ACHN (cell line): Measurements from ENCODE around the gene DIRAS1.

Source experiments
- DNase-seq: peaks from one replicate; pipeline ENCODE4 v3.0.0-alpha.2; 2015
- in situ Hi-C: cut with HindIII; loops from 2 replicates; pipeline ENCODE4 v1.10.0; 2017; ENCODE audit warnings: low sequenced_read_pairs, low pct_ligation_motif_present, low pct_unique_long_range_greater_than_20kb

Gene DIRAS1, protein sequence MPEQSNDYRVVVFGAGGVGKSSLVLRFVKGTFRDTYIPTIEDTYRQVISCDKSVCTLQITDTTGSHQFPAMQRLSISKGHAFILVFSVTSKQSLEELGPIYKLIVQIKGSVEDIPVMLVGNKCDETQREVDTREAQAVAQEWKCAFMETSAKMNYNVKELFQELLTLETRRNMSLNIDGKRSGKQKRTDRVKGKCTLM

DNA sequence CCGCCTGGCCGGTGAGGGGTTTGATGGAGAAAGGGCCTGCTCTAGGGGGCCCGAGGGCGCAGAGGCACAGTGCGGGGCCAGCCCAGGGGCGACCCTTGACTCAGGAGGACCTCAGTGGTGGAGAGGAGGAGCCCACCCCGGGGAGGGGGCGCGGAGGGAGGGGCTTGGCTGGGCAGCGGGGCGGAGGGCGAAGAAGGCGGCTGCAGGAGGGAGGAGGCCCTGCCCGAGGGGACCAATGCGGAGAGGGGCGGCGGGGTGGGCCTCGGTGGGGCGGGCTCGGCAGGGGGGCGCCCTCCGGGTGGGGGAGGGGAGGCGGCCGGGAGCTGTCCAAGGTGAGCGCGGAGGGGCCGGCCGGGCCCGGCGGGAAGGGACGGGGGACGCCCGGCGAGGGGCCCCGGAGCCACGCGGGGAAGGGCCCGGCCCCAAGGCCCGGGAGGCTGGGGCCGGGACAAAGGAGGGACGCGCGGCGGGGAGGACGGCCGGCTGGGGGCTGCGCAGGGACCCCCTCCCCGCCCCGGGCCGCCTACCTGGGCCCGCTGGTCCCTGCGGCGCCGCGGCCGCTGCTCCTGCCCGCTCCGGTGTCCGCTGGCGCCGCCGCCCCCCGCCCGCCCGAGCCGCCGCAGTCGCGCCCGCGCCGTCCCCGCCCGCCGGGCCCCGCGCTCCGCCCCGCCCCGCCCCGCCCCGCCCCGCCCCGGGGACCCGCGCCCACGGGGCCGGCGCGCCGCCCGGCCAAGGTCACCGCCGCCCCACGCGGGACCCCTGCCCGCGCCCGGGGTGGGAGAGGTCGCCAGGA, at the start of gene DIRAS1:
Gene DIRAS1 (minus strand): TSS at position 596 of the 793 bp plus-strand sequence. CDS start 3,566 bp downstream, outside the sequence.
- in situ Hi-C loops, result no loop called here
- no peak for DNase-seq

DNA sequence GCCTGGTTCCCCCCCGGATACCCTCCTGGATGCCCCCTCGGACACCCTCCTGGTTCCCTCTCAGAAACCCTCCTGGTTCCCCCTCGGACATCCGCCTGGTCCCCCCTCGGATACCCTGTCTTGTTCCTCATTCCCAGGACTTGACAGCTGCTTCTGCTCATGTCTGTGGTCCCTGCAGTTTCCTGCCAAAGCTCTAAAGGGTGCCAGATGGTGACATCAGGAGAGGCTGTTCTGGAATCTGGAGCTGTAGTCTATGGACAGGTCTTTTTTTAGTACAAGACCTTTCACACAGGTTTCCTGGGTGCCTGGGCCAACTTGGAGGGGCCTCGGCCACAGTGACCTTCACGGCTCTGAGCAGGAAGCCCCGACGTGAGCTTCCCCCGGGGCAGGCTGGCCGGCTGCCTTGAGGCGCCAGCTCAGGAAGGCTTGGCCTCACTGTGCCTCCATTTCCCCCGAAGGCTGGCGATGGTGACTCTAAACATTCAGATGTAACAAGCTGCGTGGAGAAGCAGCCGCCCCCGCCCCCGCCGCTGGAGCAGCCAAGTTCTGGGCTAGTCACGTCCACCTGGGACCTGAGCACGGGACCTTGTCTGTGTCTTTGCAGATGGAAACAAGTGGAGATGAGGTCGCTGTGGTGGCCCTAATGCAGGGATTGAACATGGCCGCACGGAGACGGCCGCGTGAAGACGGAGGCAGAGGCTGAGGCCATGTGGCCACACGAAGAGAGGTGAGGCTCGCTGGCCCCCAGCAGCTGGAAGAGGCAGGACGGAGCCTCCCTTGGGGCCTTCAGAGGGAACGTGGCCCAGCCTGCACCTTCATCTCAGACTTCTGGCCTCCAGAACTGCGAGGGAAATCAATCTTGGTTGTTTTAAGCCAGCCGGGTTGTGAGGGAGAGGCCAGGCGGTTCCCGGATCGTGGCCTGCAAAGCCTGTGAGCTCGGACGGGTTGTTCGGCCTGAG, 49.2 kb upstream of the DIRAS1 start:
- no peak for DNase-seq
- in situ Hi-C loops, result no loop called here

DNA sequence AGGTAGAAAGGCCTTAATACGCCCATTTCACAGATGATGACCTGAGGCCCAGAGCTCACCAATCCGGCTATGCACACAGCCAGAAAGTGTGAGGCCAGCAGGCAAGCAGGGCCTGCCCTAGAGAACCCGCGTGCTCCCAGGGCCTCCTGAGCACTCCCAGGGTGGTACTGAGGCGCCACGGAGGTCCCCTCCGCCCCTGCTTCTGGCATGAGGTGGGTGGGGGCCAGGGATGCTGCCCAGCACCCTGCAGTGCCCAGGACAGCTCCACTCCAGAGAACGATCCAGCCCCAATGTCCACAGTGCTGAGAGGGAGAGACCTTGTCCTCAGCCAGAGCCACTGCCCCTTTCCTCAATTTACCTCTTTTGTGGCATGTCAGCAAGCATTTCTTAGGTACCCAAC, 48.0 kb upstream of the DIRAS1 start:
- no peak for DNase-seq
- in situ Hi-C loops, result no loop called here

DNA sequence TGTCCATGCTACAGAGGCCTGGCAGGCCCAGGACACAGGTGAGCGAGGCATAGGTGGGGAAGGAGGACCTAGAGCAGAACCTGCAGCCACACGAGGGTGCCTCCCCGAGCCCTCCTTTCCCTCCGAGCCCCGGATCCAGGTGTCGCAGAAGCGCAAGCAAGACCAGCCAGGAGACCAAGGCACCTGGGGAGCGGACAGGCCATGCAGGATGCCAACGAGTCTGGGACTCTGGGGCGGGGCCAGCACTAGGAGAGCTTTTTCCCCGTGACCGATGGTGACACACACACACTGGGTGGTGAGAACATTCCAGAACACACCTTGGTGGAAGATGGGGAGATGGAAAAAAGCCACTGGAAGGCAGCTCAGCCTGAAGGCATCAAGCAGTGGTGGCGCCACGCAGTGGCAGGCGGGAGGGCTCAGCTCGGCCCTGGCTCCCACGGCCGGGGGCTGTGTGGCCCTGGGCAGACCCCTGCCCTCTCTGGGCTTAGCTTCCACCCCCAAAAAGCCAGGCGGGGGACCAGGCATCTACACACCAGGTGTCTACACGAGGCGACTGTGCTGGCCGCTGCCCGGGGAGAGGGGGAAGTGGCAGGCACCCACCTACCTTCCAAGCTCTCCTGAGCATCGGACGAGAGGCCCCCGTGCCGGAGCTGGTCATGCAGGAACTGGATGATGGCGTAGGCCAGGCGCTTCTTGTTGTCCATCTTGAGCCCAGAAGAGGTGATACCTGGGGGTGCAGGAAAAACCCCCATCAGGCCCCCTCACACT, 47.4 kb upstream of the DIRAS1 start:
- in situ Hi-C loops, result no loop called here
- DNase-seq, result no peak

DNA sequence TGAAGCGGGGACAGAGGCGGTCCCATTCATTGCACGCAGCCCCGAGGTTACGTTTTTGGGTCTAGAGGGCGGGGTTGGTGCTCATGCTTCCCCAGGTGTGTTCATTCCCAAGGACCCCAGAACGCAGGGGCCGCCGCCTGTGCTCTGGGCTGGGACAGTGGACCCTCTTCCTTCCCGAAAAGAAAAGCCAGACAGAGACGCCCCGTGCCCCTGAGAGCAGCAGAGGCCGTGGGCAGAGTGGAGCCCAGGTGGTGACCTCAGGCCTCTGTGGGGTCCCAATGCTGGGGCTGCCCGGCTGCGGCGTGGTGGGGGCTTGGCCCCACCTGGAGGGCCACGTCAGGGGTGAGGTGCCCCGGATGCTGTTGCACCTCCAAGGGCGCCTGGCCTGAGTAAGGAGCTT, 46.5 kb upstream of the DIRAS1 start:
- in situ Hi-C loops, result no loop called here
- no peak for DNase-seq

DNA sequence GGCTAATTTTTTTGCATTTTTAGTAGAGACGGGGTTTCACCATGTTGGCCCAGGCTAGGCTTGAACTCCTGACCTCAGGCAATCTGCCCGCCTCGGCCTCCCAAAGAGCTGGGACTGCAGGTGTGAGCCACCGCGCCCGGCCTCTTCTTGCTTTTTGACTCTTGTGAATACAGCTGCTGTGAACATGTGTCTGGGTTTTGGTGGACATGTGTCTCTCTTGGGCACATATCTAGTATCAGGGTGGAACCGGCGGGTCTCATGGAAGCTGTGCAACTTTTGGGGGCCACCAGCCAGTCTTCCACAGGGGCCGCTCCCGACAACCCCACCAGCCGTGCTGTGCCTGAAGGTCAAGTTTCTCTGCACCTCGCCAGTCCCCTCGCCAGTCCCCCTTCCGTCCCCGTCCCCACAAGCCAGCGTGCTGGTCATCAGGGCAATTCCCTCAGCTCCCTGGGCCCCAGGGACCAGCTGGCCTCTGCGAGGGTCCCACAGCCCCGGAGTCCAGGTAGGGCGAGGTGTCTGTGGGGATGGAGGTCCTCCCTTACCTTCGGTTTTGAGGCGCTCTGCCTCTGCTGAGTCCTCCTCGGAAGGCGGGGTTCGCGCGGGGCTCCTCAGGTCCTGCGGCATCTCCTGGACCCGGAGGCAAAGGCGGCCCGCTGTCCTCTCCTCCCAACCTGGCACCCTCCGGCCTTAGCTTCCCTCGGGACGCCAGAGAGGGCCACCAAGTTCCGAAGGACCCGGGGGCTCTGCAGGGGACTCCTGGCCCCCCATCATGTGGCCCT, 45.6 kb upstream of the DIRAS1 start:
- in situ Hi-C loops, result no loop called here
- DNase-seq, result no peak

DNA sequence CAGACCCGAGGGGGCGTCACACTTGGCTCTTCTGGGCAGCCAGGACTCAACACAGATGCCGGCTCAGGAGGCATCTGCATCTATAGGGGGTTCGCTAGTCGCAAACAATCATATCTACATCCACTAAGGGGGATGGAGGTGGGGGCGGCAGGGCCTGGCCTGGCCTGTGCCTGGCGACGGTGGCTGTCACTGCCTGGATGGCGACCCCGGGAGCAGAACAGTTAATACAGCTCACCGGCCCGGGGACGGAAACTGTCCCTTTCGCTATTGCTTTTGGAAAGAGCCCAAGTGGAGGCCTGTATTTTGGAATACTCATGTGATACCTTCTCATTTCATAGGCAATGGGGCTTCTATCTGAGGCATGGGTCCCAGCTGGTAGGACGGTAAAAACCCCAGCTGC, 44.2 kb upstream of the DIRAS1 start:
- in situ Hi-C loops, result no loop called here
- DNase-seq, result no peak

DNA sequence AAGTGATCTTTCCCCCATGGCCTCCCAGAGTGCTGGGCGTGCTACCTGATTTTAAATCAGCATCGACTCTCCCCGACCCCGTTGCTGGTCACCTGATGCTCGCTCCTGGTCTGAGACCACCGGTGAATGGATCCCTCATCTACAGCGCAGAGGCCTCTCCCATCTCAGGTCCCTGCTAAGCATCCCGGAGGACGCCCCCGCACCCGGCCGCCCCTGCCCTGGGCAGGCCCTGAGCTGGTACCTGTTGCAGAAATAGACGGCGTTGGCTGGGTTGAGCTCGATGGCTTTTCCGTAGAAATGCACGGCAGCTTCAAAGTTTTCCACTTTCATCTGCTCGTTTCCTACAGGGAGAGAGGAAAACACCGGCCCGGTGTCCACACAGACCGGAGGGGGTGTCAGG, 43.8 kb upstream of the DIRAS1 start:
- in situ Hi-C loops, result no loop called here
- DNase-seq, result no peak

DNA sequence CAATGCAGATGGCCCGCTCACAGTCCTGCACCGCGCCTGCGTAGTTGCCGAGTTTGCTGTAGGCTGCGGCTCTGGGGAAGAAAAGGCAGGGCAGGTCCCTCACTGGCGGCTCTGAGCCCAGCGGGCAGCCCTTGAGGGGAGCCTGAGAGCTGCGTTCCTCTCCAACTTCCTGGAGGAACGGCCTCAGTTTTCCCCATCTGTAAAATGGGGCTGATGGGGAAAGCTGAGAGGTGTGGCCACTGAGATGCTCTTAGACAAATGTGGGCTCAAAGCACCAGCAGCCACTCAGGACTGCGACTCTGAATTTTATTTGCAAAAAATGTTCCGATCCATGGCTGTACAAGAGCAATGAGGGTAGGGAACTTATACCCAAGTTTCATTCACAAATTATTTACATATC, 42.5 kb upstream of the DIRAS1 start:
- DNase-seq, result no peak
- in situ Hi-C loops, result no loop called here

DNA sequence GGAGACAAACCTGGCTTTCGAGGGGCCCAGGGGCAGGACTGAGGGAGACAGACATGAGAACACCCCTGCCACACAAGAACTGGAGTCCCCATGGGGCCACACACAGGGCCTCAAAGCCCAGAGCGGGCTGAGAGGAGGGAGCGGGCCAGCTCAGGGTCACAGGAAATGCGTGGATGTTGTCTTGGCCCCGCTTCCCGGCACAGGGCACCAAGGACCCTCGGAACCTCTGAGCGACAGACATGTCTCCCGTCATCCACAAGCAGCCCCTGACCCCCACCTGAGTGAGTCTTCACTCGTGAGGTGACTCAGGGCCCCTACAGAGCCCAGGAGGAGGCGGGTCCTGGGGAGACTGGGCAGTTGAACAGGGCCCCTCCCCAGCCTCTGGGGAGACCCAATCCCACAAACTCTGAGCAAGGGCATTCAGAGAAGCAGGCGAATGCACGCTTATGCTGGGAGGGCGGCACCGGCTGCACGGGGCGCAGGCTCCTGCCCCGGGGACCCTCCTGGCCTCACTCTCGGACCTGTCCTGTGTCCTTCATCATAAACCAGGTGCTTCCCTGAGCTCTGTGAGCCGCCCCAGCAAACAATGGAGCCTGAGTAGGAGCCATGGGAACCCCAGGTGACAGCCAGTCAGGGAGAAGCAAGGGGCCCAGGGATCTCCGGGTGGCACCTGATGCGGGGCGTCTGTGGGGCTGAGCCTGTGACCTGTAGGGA, 41.8 kb upstream of the DIRAS1 start:
- in situ Hi-C loops, result no loop called here
- DNase-seq, result no peak

DNA sequence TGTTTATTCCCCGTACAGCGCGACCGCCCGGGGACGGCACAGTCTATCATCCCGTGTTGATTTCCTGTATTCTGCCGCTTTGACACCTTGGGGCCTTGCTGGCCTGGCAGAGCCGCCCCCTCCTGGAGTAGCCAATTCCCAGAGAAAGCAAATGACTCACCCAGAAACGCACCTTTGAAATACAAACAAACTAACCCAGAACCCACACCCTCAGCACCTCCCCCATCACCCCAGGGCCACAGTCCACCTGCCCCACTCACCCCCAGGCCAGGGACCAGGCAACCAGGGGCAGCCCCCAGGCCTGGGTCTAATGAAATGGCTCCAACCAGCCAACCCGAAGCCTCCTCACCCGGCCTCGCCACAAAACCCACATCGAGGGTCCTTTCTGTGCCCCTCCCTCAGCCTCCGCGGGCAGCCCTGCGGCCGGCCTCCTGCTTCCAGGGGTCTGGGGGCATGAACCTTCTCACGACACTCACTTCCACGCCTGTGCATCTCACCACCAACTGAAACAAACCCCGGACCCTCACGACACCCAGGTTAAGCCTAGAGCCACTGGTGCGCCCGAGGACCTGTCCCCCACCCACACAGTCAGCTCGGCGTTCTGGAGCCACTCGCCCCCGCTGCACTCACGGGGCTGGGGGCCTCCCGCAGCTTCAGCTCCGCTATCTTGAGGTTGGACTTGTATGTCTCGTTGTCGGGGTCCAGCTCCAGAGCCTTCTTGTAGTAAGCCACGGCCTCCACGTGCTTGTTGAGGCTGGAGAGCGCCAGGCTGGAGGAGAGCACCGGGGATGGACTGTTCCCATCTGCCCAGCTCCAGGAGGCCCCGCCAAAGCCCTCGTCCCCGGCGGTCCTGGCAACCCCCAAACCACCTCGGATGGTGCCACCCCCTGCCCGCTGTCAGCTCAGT, 41.0 kb upstream of the DIRAS1 start:
- in situ Hi-C loops, result no loop called here
- DNase-seq, result no peak

DNA sequence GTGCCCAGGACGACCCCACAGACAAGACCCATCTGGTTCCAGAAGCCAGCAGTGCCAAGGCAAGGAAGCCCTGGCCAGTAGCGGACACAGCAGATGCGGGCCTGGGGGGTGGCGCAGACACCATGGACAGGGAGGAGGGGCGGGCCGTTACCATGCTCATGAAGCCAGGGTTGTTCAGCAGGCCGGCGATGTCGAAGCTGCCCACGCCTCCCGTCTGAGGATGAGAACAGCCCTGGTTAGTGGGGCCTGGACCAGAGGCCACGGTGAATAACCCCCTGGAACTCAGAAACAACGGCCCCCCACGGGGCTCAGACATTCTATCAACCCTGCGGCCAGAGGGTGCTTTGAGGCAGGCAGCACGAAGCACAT, 40.1 kb upstream of the DIRAS1 start:
- in situ Hi-C loops, result no loop called here
- no peak for DNase-seq

DNA sequence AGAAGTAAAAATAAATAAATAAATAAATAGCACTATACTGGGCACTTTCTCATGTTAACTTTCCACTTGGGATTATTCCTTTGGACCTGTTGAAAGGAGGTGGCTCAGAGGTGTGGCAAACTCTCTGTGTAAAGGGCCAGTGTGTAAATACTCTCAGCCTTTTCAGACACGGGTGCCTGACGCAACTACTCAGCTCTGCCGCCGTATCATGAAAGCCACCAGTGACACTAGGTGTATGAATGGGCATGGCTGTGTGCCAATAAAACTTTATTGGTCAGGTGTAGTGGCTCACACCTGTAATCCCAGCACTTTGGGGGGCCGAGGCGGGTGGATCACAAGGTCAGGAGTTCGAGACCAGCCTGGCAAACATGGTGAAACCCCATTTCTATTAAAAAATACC, 38.8 kb upstream of the DIRAS1 start:
- in situ Hi-C loops, result no loop called here
- DNase-seq, result no peak

DNA sequence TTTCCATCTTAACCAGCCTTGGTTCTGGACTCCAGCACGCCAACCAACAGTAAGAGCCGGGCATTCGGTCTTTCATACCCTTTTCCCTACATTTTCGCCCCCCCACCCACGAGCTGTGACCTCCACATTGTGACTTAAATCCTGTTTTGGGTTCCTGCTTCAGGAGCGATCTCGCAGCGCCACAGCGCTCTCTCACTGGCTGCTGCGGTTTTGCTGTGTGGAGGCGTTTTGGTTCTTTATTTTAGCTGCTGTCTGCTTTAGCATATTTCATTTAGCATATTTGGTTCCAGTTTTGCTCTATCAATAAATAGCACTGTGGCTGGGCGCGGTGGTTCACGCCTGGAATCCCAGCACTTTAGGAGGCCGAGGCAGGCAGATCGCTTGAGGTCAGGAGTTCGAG, 38.2 kb upstream of the DIRAS1 start:
- in situ Hi-C loops, result no loop called here
- no peak for DNase-seq

DNA sequence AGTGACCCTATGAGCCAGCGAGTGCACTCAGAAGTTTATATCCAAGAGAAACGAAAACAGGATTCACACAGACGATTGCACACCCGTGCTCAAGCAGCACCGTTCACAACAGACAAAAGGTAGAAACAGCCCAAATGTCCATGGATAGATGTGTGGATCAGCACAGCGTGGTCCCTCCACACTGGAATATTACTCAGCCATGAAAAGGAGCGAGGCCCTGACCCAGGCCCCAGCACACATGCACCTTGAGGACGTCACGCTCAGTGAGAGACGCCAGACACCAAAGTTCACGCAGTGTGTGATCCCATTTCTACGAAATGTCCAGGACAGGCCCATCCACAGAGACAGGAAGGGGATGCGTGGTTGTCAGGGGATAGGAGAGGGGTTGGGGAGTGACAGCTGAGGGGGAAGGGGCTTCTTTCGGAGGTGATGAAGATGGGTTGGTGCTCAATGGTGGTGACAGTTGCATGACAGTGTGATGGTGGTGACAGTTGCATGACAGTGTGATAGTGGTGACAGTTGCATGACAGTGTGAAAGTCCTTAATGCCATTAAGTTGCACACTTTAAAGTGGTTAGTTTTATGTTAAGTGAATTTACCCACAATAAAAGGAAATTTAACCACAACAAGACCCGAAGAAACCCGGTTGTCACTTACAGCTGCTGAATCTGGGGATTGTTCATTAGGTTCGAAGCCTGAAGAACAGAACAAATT, 37.6 kb upstream of the DIRAS1 start:
- in situ Hi-C loops, result no loop called here
- DNase-seq, result no peak
